ENCODE data around the gene KDR.

GRCh38 chr4:55037728-55038127 lies 87.7 kb downstream of the KDR start:
- no peak for TF ChIP-seq CTCF (IDR thresholded peaks at IDR 0.05; ENCODE audit: poor library complexity, severe bottlenecking)
- TF ChIP-seq EZH2 (IDR thresholded peaks at IDR 0.05; ENCODE audit: borderline replicate concordance, insufficient read depth, low read length, poor library complexity, severe bottlenecking) = no peak
- TF ChIP-seq POLR2AphosphoS5 (IDR thresholded peaks at IDR 0.05) = no peak
- TF ChIP-seq SMC3 (conservative IDR thresholded peaks at IDR 0.05; ENCODE audit: poor library complexity) = no peak
- TF ChIP-seq MXI1 (conservative IDR thresholded peaks at IDR 0.05; ENCODE audit: poor library complexity, severe bottlenecking) = no peak
- TF ChIP-seq REST (IDR thresholded peaks at IDR 0.05; ENCODE audit: borderline replicate concordance) = no peak
- no peak for TF ChIP-seq RAD21 (conservative IDR thresholded peaks at IDR 0.05)
- no peak for TF ChIP-seq EP300 (conservative IDR thresholded peaks at IDR 0.05; ENCODE audit: poor library complexity, severe bottlenecking)
- no peak for TF ChIP-seq TAF1 (IDR thresholded peaks at IDR 0.05; ENCODE audit: low read depth)

Measured in neural cell (in vitro differentiated cells).